ENCODE measurements around the gene UBXN2A. TPM values are rescaled to one million over a fixed set of nuclear protein-coding genes. Genes with fewer than 3 reads are reported as not detected.

UBXN2A gene
- total RNA-seq, 1 donor from 2014 or later, result 20.0 TPM

- Mint-ChIP-seq H3K27me3 (ENCODE audit: unreplicated experiment) (peaks cover 4% of the 10 kb centered on the region), H3K27ac (ENCODE audit: unreplicated experiment) (no peak overlapping the region), H3K4me1 (ENCODE audit: low read depth, unreplicated experiment) (peaks cover 5% of the 10 kb centered on the region), H3K36me3 (ENCODE audit: unreplicated experiment) (no peaks in the 10 kb centered on the region), H3K9me3 (ENCODE audit: unreplicated experiment) (no peaks in the 10 kb centered on the region), H3K4me3 (ENCODE audit: unreplicated experiment) (no peak overlapping the region)
- TF ChIP-seq CTCF (IDR thresholded peaks at IDR 0.05; ENCODE audit: partially characterized antibody, unreplicated experiment), result no peak
- DNase-seq, result no peak
These were observed 24.9 kb upstream of the UBXN2A start for GRCh38 chr2:23915327-23915726.

GRCh38 chr2:23916727-23917405 is 23.4 kb upstream of the UBXN2A start:
- no peaks in the 10 kb centered on the region for H3K9me3 Mint-ChIP-seq (ENCODE audit: unreplicated experiment)
- H3K4me3 Mint-ChIP-seq (ENCODE audit: unreplicated experiment), result no peak overlapping the region
- H3K36me3 Mint-ChIP-seq (ENCODE audit: unreplicated experiment), result no peaks in the 10 kb centered on the region
- H3K4me1 Mint-ChIP-seq (ENCODE audit: low read depth, unreplicated experiment), result peaks cover 6% of the 10 kb centered on the region
- peaks cover 3% of the 10 kb centered on the region for H3K27me3 Mint-ChIP-seq (ENCODE audit: unreplicated experiment)
- no peak overlapping the region for H3K27ac Mint-ChIP-seq (ENCODE audit: unreplicated experiment)
- DNase-seq, result no peak
- TF ChIP-seq CTCF (IDR thresholded peaks at IDR 0.05; ENCODE audit: partially characterized antibody, unreplicated experiment), result no peak

GRCh38 chr2:23918837-23919489 is 21.3 kb upstream of the UBXN2A start:
- peaks cover 18% of the 10 kb centered on the region for H3K4me1 Mint-ChIP-seq (ENCODE audit: low read depth, unreplicated experiment)
- DNase-seq, result no peak
- H3K9me3 Mint-ChIP-seq (ENCODE audit: unreplicated experiment), result peaks cover under 1% of the 10 kb centered on the region
- TF ChIP-seq CTCF (IDR thresholded peaks at IDR 0.05; ENCODE audit: partially characterized antibody, unreplicated experiment), result no peak
- H3K36me3 Mint-ChIP-seq (ENCODE audit: unreplicated experiment), result no peaks in the 10 kb centered on the region
- H3K4me3 Mint-ChIP-seq (ENCODE audit: unreplicated experiment), result no peak overlapping the region
- peaks cover 4% of the 10 kb centered on the region for H3K27me3 Mint-ChIP-seq (ENCODE audit: unreplicated experiment)
- no peak overlapping the region for H3K27ac Mint-ChIP-seq (ENCODE audit: unreplicated experiment)

GRCh38 chr2:23924589-23925359 is 15.5 kb upstream of the UBXN2A start:
- peaks cover 6% of the 10 kb centered on the region for H3K36me3 Mint-ChIP-seq (ENCODE audit: unreplicated experiment)
- H3K27ac Mint-ChIP-seq (ENCODE audit: unreplicated experiment), result peak overlapping the region; percentile 96
- no peak for TF ChIP-seq CTCF (IDR thresholded peaks at IDR 0.05; ENCODE audit: partially characterized antibody, unreplicated experiment)
- peaks cover 16% of the 10 kb centered on the region for H3K4me1 Mint-ChIP-seq (ENCODE audit: low read depth, unreplicated experiment)
- H3K27me3 Mint-ChIP-seq (ENCODE audit: unreplicated experiment), result peaks cover 16% of the 10 kb centered on the region
- DNase-seq, result no peak
- H3K9me3 Mint-ChIP-seq (ENCODE audit: unreplicated experiment), result peaks cover 22% of the 10 kb centered on the region
- peak overlapping the region; percentile 99 for H3K4me3 Mint-ChIP-seq (ENCODE audit: unreplicated experiment)
